22Rv1 (cell line): Measurements from ENCODE around the gene TRIM9.

Source experiments
- ZFX ChIP-seq: fragments of 450-650 bp; IDR thresholded peaks from 2 replicates; pipeline ENCODE4 v1.6.1; 2017; ENCODE audit warnings: antibody characterized with exemption, borderline replicate concordance
- TF ChIP-seq, protein P1 (sequence below): fragments of 450-650 bp; IDR thresholded peaks from 2 replicates; pipeline ENCODE4 v1.5.1; 2017; ENCODE audit warnings: mild to moderate bottlenecking

DNA sequence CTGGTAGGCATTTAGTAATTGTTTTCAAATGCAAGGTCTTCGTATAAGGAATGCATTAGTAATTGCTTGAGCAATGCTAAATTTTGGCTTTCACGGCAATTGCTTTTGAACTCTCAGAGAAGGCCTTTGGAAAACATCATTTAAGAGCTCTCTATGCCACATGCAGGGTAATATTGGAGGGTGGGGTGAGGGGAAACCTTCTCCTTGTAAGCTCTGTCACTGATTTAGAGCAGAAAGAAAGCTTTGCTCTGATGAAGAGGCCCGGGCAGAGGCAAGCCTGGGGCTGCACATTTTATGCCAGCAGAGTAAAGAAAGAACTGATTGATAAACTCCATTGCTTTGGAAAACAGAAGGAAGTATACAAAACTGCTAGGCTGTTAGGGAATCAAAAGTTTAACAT is 70.9 kb downstream of the TRIM9 start:
- TF ChIP-seq, protein P1, sequence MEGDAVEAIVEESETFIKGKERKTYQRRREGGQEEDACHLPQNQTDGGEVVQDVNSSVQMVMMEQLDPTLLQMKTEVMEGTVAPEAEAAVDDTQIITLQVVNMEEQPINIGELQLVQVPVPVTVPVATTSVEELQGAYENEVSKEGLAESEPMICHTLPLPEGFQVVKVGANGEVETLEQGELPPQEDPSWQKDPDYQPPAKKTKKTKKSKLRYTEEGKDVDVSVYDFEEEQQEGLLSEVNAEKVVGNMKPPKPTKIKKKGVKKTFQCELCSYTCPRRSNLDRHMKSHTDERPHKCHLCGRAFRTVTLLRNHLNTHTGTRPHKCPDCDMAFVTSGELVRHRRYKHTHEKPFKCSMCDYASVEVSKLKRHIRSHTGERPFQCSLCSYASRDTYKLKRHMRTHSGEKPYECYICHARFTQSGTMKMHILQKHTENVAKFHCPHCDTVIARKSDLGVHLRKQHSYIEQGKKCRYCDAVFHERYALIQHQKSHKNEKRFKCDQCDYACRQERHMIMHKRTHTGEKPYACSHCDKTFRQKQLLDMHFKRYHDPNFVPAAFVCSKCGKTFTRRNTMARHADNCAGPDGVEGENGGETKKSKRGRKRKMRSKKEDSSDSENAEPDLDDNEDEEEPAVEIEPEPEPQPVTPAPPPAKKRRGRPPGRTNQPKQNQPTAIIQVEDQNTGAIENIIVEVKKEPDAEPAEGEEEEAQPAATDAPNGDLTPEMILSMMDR, result no peak
- TF ChIP-seq ZFX, result no peak
